GM23338 (cell line): ENCODE data around the gene SLC39A11. TPM values are rescaled to one million over a fixed set of nuclear protein-coding genes. Genes with fewer than 3 reads are reported as not detected.

ENCODE experiments used
- ATAC-seq: fragments of 200-7000 bp; cut with Tn5 transposase; 3 replicates; pipeline ENCODE4 v1.9.1; 2020
- DNase-seq: peaks from one replicate; pipeline ENCODE4 v3.0.0-alpha.2; 2015; ENCODE audit warnings: low spot score
- H2AFZ ChIP-seq: fragments of 200-600 bp; sonication (generic); 2 replicates; pipeline ENCODE4 v1.8.0; 2016; ENCODE audit warnings: antibody characterized with exemption, mild to moderate bottlenecking, moderate library complexity
- H3F3A ChIP-seq: fragments of 200-600 bp; sonication (generic); replicated peaks from 2 replicates; pipeline ENCODE4 v1.8.0; 2017; ENCODE audit warnings: antibody characterized with exemption, mixed run types, low read depth
- H3K27ac ChIP-seq: fragments of 200-600 bp; sonication (generic); 2 replicates; pipeline ENCODE4 v1.6.1; 2016; ENCODE audit warnings: low read depth
- H3K27me3 ChIP-seq: fragments of 200-600 bp; sonication (generic); 2 replicates; pipeline ENCODE4 v1.8.0; 2016; ENCODE audit warnings: mild to moderate bottlenecking, mixed run types, moderate library complexity; ENCODE audit not compliant: insufficient read depth
- H3K36me3 ChIP-seq: fragments of 200-600 bp; sonication (generic); 2 replicates; pipeline ENCODE4 v1.8.0; 2016; ENCODE audit warnings: mild to moderate bottlenecking; ENCODE audit not compliant: insufficient read depth
- H3K4me1 ChIP-seq: fragments of 200-600 bp; sonication (generic); 2 replicates; pipeline ENCODE4 v1.8.0; 2016; ENCODE audit warnings: mild to moderate bottlenecking, moderate library complexity; ENCODE audit not compliant: insufficient read depth
- H3K4me2 ChIP-seq: fragments of 200-600 bp; sonication (generic); 2 replicates; pipeline ENCODE4 v1.7.1; 2017; ENCODE audit warnings: mixed run types
- H3K4me3 ChIP-seq: fragments of 200-600 bp; sonication (generic); 2 replicates; pipeline ENCODE4 v1.6.1; 2016; ENCODE audit warnings: mixed run types
- H3K79me2 ChIP-seq: fragments of 200-600 bp; sonication (generic); replicated peaks from 2 replicates; pipeline ENCODE4 v1.8.0; 2017; ENCODE audit warnings: mild to moderate bottlenecking; ENCODE audit not compliant: insufficient read depth
- H3K9me2 ChIP-seq: fragments of 200-600 bp; sonication (generic); 2 replicates; pipeline ENCODE4 v1.8.0; 2017; ENCODE audit not compliant: insufficient read depth
- H4K20me1 ChIP-seq: fragments of 200-600 bp; sonication (generic); replicated peaks from 2 replicates; pipeline ENCODE4 v1.8.0; 2017; ENCODE audit warnings: mild to moderate bottlenecking; ENCODE audit not compliant: insufficient read depth
- H3K27ac Mint-ChIP-seq: 2 replicates; pipeline ENCODE4 v1.8.0; 2020; ENCODE audit warnings: inconsistent platforms, mild to moderate bottlenecking, moderate library complexity, mixed read lengths
- H3K27me3 Mint-ChIP-seq: 3 replicates; pipeline ENCODE4 v1.8.0; 2022; ENCODE audit warnings: low read depth, mild to moderate bottlenecking, moderate library complexity, mixed read lengths, inconsistent platforms; ENCODE audit not compliant: insufficient read depth, poor library complexity
- H3K36me3 Mint-ChIP-seq: 3 replicates; pipeline ENCODE4 v1.8.0; 2021; ENCODE audit warnings: low read depth, mild to moderate bottlenecking, inconsistent platforms, moderate library complexity, mixed read lengths
- H3K4me1 Mint-ChIP-seq: 3 replicates; pipeline ENCODE4 v1.8.0; 2020; ENCODE audit warnings: mild to moderate bottlenecking, inconsistent platforms, mixed read lengths
- H3K4me3 Mint-ChIP-seq: 3 replicates; pipeline ENCODE4 v1.8.0; 2021; ENCODE audit warnings: moderate library complexity, mild to moderate bottlenecking, inconsistent platforms, mixed read lengths
- H3K9me3 Mint-ChIP-seq: 3 replicates; pipeline ENCODE4 v1.8.0; 2020; ENCODE audit warnings: moderate library complexity, mild to moderate bottlenecking, inconsistent platforms, mixed read lengths
- CREB1 ChIP-seq: fragments of 250-450 bp; sonication (Bioruptor Pico); IDR thresholded peaks from 2 replicates; pipeline ENCODE4 v1.5.0; 2020; ENCODE audit warnings: low read depth, mild to moderate bottlenecking, moderate library complexity
- EZH2 ChIP-seq: fragments of 200-600 bp; sonication (generic); IDR thresholded peaks from one replicate; pipeline ENCODE4 v1.8.0; 2017; ENCODE audit warnings: antibody characterized with exemption, mild to moderate bottlenecking, low read depth; ENCODE audit not compliant: unreplicated experiment
- EZH2phosphoT487 ChIP-seq: fragments of 200-600 bp; sonication (generic); IDR thresholded peaks from one replicate; pipeline ENCODE4 v1.8.1; 2018; ENCODE audit warnings: antibody characterized with exemption; ENCODE audit not compliant: unreplicated experiment
- JUNB ChIP-seq: IDR thresholded peaks from one replicate; pipeline ENCODE4 v1.6.1; 2016; ENCODE audit warnings: antibody characterized with exemption; ENCODE audit not compliant: unreplicated experiment
- NANOG ChIP-seq: IDR thresholded peaks from 2 replicates; pipeline ENCODE4 v1.6.1; 2016; ENCODE audit warnings: antibody characterized with exemption, borderline replicate concordance
- POLR2AphosphoS5 ChIP-seq: IDR thresholded peaks from 2 replicates; pipeline ENCODE4 v1.6.1; 2016; ENCODE audit warnings: antibody characterized with exemption, low read depth
- REST ChIP-seq: IDR thresholded peaks from one replicate; pipeline ENCODE4 v1.6.1; 2018; ENCODE audit warnings: antibody characterized with exemption; ENCODE audit not compliant: unreplicated experiment
- STAT1 ChIP-seq: IDR thresholded peaks from one replicate; pipeline ENCODE4 v1.6.1; 2016; ENCODE audit warnings: antibody characterized with exemption; ENCODE audit not compliant: unreplicated experiment
- ZNF114 ChIP-seq: fragments of 250-450 bp; sonication (Bioruptor Pico); IDR thresholded peaks from 2 replicates; pipeline ENCODE4 v1.5.0; 2020; ENCODE audit warnings: mild to moderate bottlenecking, moderate library complexity
- ZNF331 ChIP-seq: fragments of 250-450 bp; sonication (Bioruptor Pico); IDR thresholded peaks from 2 replicates; pipeline ENCODE4 v1.5.0; 2020; ENCODE audit warnings: low read depth, mild to moderate bottlenecking, moderate library complexity
- ZNF462 ChIP-seq: fragments of 250-450 bp; sonication (Bioruptor Pico); IDR thresholded peaks from 2 replicates; pipeline ENCODE4 v1.5.0; 2020; ENCODE audit warnings: mild to moderate bottlenecking, moderate library complexity
- polyA plus RNA-seq: library from polyadenylated mRNA; unstranded; fragments of >200 nt; fragmentation: Nextera tagmentation; extraction: Ambion mirVana; gene quantifications from 2 replicates; pipeline ENCODE4 v1.2.1, GENCODE V29; 2016
- total RNA-seq: library from RNA; depleted of rRNA; stranded (reverse); fragments of >200 nt; shearing (Covaris generic); gene quantifications from 2 replicates; pipeline ENCODE4 v1.2.3, GENCODE V29; 2014
- TF ChIP-seq, protein P1 (sequence below): IDR thresholded peaks from 2 replicates; pipeline ENCODE4 v1.6.1; 2016; ENCODE audit warnings: antibody characterized with exemption
- TF ChIP-seq, protein P2 (sequence below), 2 experiments: fragments of 200-600 bp in 1 of 2; sonication (generic) in 1 of 2; conservative IDR thresholded peaks; 2 replicates each; pipeline versions ENCODE4 v1.5.1 to v1.6.1; 2016 to 2017; ENCODE audit warnings: antibody characterized with exemption in 2 of 2, low read depth in 2 of 2, mild to moderate bottlenecking in 2 of 2, moderate library complexity in 1 of 2

Gene SLC39A11
- total and polyA plus RNA-seq, 2 experiments from 2014 or later: 10.8 to 18.1 TPM

GRCh38 chr17:72719578-72720493 lies 372.7 kb downstream of the SLC39A11 start:
- Mint-ChIP-seq H3K9me3 (no peaks in the 10 kb centered on the region), H3K27me3 (peaks cover 11% of the 10 kb centered on the region), H3K4me1 (peaks cover 37% of the 10 kb centered on the region), H3K27ac (no peak overlapping the region), H3K4me3 (no peak overlapping the region), H3K36me3 (no peaks in the 10 kb centered on the region)
- peak overlapping the region; percentile 85; the same call in 1 of the 2 replicates for H2AFZ ChIP-seq
- H3K4me3 ChIP-seq: no peak overlapping the region
- TF ChIP-seq ZNF331 (CRISPR knock-in tag) (no peak), POLR2AphosphoS5 (no peak), STAT1 (no peak), ZNF462 (CRISPR knock-in tag) (no peak), JUNB (no peak), NANOG (no peak), REST (no peak), EZH2phosphoT487 (no peak), CREB1 (CRISPR knock-in tag) (no peak), EZH2 (no peak), ZNF114 (no peak)
- TF ChIP-seq, protein P1, sequence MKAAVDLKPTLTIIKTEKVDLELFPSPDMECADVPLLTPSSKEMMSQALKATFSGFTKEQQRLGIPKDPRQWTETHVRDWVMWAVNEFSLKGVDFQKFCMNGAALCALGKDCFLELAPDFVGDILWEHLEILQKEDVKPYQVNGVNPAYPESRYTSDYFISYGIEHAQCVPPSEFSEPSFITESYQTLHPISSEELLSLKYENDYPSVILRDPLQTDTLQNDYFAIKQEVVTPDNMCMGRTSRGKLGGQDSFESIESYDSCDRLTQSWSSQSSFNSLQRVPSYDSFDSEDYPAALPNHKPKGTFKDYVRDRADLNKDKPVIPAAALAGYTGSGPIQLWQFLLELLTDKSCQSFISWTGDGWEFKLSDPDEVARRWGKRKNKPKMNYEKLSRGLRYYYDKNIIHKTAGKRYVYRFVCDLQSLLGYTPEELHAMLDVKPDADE: no peak
- TF ChIP-seq, protein P2, sequence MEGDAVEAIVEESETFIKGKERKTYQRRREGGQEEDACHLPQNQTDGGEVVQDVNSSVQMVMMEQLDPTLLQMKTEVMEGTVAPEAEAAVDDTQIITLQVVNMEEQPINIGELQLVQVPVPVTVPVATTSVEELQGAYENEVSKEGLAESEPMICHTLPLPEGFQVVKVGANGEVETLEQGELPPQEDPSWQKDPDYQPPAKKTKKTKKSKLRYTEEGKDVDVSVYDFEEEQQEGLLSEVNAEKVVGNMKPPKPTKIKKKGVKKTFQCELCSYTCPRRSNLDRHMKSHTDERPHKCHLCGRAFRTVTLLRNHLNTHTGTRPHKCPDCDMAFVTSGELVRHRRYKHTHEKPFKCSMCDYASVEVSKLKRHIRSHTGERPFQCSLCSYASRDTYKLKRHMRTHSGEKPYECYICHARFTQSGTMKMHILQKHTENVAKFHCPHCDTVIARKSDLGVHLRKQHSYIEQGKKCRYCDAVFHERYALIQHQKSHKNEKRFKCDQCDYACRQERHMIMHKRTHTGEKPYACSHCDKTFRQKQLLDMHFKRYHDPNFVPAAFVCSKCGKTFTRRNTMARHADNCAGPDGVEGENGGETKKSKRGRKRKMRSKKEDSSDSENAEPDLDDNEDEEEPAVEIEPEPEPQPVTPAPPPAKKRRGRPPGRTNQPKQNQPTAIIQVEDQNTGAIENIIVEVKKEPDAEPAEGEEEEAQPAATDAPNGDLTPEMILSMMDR (conservative IDR thresholded peaks at IDR 0.05; ENCODE audit: low read depth in 2 of 2): no peak
- peaks cover 24% of the 10 kb centered on the region for H3K4me1 ChIP-seq
- H3K36me3 ChIP-seq: no peaks in the 10 kb centered on the region
- H3K27ac ChIP-seq: no peak overlapping the region
- no peak overlapping the region for H3K4me2 ChIP-seq
- H3K79me2 ChIP-seq: no peaks in the 10 kb centered on the region
- H3K27me3 ChIP-seq: no peaks in the 10 kb centered on the region
- H3F3A ChIP-seq: no peaks in the 10 kb centered on the region
- 0 out of 2 replicates have a peak, but pooled peaks cover 2% of the 10 kb centered on the region for H3K9me2 ChIP-seq
- no peaks in the 10 kb centered on the region for H4K20me1 ChIP-seq
- ATAC-seq (no peak; the same call in 2 of the 3 replicates), DNase-seq (no peak)
